IPS-NIHi7 (cell line): Measurements from ENCODE around the gene C6orf47.

Source experiments
- DNase-seq: peaks from one replicate; pipeline ENCODE4 v3.0.0; 2012; ENCODE audit warnings: mixed read lengths; ENCODE audit errors: extremely low spot score

Gene C6orf47

DNA sequence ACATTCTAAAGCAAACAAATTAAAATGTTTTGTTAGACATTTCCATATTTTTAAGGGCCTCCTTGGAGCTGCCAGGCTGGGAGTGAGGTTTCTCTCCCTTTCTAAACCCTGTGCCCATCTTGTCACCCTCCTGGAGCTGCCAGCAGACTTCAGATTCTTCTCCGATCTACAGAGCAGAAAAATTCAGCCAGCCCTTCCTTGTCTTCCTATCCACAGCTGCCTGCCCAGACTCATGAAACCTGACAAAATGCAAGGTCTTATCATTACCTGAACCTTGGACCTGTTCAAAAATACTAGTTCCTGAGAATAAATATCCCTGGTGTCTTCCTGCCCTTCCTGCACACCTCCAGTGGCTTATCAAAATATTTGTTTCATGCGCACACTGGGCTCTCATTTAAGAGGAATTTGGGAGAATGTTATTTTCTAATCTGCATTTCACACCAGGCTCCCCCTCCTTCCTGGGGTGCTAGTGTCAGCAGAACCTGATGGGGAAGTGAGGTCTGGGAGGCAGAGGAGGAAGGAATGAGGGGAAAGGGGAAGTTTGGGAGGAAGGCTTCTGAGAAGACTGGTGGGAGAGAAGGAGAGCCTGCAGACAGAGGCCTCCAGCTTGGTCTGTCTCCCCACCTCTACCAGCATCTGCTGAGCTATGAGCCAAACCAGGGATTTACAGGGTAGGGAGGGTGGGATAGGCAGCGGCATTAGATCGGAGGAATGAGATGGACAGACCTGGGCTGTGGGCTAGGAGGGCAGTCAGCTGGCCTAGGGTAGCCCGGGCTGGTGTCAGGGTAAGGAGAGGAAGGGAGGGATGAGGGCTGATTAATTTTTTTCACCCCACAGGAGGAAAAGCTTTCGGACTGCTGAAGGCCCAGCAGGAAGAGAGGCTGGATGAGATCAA lies 45.6 kb downstream of the C6orf47 start, which contains the start of gene AIF1:
Gene AIF1 (plus strand): TSS at position 551 of the 895 bp plus-strand sequence. CDS start 96 bp downstream, at position 647.
- no peak for DNase-seq

DNA sequence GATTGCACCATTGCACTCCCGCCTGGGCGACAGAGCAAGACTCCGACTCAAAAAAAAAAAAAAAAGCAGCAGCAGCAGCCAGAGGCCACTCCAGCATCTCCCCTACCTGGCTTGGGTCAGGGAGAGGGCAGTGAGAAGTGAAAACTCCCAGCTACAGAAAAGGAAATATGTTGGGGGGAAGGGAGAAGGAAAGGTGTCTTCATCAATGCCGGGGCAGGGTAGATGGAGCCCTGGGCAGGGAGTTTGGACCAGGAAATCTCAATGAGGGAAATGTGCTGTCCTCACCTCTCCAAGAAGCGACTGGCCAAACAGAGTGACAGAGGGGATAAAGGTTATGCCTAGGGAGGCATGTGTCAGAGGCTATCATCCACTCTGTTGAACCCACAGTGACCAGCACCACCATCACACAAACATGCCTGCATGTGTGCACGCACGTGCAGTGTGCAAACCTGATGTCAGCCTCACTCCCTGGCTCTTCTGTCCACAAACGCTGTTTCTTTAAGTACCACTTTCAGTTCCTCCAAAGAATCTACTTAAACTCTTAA lies 46.4 kb downstream of the C6orf47 start:
- DNase-seq: no peak

DNA sequence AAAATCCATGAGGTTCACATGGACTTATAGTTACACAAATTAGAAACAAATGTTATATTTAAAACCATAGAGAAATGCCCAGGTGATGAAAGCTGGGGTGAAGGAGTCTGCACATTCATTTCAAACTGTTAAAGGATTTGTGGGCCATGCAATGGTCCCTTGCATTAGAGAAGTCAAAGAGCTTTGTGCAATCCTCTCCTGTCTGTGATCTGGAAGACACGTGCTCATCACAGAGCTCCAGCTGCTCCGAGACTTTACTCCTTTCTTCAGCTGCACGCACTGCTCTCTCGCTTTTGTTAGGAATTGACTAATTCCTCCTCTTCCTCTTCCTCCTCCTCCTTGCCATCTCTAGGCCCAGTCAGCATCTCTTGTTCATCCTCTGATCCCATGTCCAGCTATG lies 49.6 kb downstream of the C6orf47 start:
- no peak for DNase-seq

DNA sequence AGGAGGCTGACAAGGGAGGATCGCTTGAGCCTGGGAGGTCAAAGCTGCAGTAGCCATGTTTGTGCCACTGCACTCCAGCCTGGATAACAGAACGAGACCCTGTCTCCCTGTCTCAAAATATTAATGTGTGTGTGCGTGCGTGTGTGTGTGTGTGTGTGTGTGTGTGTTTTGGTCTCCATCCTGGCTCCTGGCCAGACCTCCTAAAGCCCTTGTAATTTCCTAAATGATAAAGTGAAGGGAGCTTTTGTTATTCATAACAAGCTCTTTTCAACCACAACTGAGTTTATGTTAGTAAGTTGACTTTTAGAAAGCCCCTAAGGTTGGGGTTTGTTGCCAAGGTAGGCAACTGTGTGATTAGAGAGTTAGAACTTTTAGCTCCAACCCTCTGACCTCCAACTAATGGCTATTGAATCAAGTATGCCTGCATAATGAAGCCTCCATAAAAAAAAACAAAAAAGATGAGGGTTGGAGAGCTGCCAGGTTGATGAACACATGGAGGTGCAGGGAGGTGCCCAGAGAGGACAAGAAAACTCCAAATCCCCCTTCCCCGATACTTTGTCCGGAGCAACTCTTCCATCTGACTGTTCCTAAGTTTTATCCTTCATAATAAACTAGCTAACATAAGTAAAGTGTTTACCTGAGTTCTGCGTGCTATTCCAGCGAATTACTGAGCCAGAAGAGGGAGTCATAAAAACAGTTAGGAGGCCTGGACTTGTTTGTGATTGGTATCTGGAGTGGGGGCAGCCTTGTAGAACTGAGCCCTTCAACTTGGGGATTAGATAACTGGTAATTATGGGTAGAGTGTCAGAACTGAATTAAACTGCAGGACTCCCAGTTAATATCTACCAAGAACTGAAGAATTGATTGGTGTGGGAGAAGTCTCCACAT lies 50.8 kb downstream of the C6orf47 start:
- DNase-seq: no peak
